Activated T-cell treated with anti-CD3 and anti-CD28 coated beads for 1 hour (primary cell): ENCODE measurements around the gene MAP1LC3A.
"Not testable (repeated sequence)": the region's sequence is repeated elsewhere in the genome, so short reads cannot be mapped to it uniquely, and the experiment has no call there.

Experiments used
- DNase-seq: peaks from one replicate; pipeline ENCODE4 v3.0.0-alpha.2; 2020; ENCODE audit warnings: low read depth

The MAP1LC3A gene

DNA sequence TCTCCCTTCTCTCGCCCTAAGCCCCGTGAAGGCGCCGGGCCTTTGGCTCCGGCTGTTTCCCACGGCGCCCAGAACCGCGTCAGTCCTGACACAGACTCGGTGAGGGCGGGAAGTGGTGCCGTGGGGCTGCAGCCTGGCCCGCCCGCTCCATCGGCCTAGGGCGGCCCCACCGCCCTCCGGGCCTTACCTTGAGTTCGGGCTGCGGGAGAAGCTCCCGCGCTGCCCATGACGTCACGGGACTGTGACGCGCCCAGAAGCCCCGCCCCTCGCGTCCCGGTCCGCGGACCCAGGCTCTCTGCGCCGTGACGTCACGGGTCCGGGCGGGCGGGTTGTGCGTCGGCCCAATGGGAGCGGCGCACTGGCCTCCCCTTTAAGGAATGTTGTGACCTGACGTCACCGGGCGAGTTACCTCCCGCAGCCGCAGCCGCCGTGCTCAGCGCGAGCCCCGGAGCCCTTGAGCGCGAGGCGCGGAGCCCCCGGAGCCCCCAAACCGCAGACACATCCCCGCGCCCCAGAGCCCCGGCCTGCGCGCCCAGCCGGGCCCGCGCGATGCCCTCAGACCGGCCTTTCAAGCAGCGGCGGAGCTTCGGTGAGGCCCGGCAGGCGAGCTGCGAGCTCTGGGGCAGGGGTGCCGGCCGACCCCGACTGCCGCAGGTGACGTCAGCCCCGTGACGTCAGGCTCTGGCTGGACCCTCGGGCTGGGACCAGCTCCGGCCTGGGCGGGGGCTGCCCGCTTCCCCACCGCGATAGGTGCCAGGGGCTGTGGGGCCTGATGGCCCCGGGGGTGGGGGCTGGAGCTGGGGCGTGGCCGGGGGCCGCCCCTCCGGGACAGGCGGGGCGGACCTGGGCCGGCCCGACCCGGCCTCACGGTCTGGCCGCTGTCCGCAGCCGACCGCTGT is at the start of gene MAP1LC3A:
Gene MAP1LC3A, plus strand, starts transcription at position 399 of the 899 bp plus-strand sequence. Its CDS starts 151 bp downstream, at position 550.
- peak; percentile 89 for DNase-seq

DNA sequence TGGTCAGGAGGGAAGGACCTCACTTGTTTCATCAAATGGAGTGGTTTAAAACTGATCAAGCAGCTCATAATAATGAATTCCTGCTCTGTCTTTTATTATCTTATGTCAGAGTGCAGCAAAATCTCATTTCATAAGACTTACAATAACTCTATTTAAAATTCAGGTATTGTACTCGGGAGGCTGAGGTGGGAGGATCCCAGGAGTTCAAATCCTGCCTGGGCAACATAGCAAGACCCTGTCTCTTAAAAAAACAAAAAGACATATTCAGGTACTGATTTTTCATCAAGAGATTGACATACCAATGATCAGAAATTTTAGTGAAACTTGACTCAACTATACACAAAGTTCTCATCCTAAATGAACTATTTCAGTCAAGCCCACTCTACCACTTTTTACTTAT is 47.9 kb upstream of the MAP1LC3A start:
- DNase-seq: no peak

DNA sequence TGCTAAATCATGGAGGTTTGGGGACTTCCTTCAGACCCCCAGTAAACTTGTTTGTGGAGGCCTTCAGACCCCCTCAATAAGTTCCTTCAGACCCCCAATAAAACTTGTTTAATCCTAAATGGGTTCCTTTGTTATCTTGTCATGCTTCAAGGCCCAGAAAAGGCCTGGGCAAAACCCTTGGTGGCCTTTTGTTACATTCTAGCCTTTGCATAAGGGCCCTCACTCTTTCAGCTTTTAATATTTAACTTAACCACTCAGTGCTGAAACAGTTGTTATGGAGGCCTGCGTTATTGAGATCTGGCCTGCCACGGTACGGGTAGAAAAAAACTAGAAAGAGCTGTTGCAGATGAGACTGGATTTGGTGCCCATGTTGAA is 46.6 kb upstream of the MAP1LC3A start:
- no peak for DNase-seq

DNA sequence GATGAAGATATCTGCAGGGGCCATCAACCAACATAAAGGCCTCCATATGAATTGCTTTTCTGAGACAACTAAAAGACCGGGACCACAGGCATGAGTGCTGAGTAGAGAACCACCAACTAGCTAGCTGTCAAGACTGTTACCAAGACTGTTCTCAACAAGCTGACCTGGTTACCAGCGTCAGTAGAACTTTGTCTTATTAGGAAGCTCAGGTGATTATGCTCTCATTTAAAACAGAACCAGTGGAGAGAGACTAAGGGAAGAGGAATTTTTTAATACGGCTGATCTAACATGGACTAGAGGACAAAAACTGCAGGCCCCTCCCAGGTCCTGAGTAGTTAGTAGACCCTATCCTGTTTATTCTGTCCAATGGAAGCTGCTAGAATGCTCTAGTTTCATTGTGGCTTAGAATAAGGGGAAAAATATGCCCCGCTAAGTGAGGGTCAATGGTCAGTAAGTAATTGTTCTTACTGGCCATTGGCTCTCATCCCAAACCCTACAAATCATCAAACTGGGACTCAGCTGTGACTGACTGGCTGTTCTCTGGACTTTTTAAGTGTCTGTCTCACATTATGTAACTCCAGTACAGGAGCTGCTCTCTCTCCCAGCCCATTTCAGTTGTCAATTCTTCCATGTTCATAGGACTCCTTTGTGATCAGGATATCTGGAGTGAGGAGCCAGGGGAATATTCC is 46.1 kb upstream of the MAP1LC3A start:
- DNase-seq: no peak

DNA sequence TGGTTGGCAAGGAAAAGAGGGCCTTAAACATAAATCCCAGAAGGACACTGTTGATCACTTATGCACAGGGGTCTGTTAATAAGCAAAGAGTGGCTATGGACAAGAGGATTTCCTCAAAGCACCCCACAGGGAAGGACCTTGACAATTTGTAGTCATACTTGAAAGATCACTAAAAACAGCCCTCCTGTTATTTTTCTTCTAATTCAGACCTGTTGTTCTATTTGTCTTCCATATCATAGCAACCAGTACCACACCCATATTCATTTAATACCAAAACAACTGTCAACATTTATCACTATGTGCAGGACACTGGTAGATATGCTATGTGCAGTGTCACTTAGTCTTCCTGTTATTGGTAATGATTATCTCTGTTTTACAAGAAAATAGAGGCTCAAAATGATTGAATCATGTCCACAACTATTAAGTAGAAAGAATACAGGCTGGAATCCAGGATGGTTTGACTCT is 45.5 kb upstream of the MAP1LC3A start:
- no peak for DNase-seq

DNA sequence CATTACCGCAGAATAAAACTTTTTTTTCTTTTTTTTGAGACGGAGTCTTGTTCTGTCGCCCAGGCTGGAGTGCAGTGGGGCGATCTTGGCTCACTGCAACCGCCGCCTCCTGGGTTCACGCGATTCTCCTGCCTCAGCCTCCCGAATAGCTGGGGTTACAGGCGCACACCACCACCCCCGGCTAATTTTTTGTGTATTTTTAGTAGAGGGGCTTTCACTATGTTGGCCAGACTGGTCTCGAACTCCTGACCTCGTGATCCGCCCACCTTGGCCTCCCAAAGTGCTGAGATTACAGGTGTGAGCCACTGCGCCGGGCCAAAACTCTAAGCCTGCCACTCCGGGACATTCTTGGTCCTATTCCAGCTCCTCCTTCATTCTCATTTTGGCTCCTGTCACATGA is 44.5 kb upstream of the MAP1LC3A start:
- DNase-seq: not testable (repeated sequence)

DNA sequence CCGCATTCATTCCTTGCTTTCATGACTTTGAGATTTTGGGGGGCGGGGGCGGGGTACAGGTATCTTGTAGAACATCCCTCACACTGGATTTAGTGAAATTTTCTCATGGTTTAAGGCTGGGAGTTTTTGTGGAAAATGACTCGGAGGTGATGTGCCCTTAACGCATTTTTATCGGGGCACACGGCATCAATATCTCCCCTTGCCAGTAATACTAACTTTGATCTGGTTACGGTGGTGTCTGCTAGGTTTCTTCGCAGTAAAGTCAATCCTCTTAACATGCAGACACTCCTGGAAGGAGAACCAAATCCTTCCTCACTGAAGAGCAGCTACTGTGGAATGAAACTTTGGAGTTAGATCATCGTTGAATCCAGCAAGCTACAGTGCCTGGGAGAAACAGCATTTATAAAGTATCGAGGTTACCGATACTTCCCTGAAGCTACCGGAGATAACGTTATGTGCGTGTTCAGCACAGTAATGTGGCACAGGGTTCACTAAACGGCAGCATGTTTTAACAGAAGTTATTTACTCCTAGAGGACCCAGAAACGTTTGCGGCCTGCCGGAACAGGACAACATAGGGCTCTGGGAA is 43.5 kb upstream of the MAP1LC3A start:
- no peak for DNase-seq

DNA sequence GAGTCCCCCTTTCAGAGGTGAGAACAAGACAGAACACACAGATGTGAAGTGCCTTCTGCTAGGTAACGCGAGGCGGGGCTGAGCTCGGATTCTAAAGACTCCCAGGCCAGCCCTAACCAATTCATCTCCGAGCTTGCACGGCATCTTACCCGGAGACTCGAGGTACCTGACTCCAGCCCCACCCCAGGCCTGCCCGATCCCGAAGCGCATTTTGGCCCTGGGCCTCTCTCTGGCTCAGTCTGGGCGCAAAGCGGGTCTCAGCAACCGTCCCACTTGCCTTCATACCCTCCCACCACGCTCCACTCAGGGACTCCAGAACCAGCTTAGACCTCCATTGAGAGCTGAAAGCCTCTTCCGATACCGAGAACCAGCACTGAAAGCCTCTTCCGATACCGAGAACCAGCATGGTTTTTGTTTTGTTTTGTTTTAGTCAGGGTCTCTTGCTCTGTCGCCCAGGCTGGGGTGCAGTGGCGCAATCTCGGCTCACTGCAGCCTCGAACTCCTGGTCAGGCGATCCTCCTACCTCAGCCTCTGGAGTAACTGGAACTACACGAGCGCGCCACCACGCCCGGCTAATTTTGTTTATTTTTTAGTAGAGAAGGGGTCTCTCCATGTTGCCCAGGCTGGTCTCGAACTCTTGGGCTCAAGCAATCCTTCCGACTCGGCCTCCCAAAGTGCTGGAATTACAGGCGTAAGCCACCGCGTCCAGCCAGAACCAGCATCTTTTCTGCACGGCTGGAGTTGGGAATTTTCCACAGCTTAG is 42.9 kb upstream of the MAP1LC3A start:
- peak; percentile 58 for DNase-seq

DNA sequence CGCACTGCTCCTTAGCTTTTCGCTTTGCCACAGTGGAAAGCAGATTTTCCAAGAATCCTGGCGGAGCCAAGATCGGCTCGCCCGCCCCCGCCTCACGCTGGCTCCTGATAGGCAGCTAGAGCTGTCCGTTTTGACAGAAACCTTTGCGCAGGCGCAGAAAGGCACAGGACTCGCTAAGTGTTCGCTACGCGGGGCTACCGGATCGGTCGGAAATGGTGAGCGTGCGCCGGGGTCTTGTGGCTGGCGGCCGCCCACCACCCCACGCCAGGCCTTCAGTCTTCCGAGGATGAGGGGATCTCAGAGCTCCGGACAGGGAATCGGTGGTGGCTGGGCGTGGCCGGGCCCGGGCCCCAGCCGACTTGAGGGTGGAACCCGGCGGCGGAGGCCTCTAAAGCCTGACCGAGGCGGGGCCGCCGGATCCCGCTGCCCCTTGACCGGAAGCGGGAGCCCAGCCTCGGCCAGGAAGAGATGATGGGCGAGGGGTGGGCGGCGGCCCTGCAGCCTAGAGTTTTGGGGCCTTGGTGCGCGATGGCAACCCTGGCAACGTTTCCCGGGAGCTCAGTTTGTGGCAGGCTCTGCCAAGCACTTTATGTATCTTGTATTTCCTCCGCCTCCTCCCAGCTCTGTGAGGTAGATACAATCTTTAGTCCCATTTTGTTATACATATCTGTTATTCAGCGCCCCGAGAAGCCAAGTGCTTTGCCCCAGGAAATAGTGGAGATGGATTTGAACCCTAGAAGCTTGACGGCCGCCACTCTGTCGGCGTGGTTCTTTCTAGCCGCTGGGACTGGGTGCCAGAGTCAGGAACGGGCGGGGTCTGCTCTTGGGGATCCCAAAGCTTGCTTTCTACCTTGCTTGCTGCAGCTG is 42.0 kb upstream of the MAP1LC3A start, which contains the start of gene DYNLRB1:
Gene DYNLRB1, plus strand, starts transcription at position 176 of the 867 bp plus-strand sequence. Its CDS starts 37 bp downstream, at position 213.
- peak; percentile 96 for DNase-seq

DNA sequence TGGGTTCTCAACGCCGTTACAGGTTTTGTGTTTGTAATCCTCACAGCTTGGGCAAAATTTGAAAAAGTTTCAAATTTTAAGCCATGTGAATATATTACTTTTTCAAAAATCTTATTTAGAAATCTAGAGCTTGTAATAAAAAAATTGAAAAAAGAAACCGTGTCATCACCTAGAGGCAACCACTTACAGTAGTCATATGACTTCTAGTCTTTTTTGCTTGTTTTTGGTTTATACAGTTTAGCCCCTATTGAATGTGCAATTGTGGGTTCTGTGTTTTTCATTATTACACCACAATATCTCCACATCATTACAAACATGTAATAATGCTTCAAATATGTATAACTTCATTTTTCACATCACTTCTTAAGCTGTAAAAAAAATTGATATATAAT is 41.4 kb upstream of the MAP1LC3A start:
- DNase-seq: no peak

DNA sequence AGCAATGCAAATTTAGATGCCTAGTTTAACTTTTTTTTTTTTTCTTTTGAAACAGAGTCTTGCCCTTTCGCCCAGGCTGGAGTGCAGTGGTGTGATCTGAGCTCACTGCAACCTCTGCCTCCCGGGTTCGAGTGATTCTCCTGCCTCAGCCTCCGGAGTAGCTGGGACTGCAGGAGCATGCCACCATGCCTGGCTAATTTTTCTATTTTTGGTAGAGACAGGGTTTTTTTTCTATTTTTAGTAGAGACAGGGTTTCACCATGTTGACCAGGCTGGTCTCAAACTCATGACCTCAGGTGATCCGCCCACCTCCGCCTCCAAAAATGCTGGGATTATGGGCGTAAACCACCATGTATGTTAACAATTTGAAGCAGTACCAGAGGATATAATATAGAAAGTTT is 39.7 kb upstream of the MAP1LC3A start:
- not testable (repeated sequence) for DNase-seq

DNA sequence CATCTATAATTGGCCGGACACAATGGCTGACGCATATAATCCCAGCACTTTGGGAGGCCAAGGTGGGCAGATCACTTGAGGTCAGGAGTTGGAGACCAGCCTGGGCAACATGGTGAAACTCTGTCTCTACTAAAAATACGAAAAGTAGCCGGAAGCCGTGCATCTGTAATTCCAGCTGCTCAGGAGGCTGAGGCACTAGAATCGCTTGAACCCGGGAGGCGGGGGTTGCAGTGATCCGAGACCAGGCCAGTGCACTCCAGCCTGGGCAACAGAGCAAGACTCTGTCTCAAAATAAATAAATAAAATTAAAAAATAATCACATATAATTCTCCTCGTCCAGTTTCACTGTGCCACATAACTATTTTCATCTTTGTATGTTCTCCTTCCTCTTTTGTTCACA is 38.7 kb upstream of the MAP1LC3A start:
- DNase-seq: not testable (repeated sequence)

DNA sequence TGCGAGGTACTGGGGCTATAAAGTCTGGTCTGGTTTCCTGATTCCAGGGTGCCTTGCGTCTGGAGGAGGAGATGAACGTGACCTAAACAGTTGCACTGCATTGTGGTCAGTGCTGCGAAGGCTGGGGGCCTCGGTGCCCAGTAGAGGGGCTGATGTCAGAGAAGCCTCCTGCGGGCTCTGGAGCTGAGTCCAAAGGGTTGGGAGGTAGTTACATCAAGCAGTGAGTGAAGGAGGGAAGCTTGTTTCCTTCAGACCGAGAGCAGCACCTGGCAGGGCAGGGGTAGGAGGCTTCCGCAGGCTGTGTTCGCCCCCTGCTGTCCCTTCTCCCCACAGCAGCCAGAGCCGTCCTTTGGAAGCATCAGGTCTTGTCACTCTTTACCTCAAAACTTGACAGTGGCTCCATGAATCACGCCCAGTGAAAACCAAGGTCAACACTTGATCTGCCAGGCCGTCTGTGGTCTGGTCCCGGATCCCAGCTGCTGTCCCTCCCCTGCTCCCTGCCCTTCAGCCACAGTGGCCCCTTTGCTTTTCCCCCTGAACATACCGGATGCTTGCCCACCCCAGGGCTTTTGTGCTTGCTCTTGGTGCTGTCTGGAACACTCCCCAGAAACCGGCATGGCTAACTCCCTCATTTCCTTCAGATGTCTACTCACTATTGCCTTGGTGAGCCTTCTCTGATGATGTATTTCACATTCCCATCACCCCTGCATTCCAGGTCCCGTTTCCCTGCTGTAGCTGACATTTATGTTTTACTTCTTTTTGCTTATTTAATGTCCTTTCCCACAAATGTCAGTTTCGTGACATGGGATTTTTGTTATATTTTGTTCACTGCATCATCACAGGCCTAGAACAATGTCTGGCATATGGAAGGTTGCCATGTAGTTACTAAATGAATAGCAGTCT is 35.3 kb upstream of the MAP1LC3A start:
- peak; percentile 23 for DNase-seq

DNA sequence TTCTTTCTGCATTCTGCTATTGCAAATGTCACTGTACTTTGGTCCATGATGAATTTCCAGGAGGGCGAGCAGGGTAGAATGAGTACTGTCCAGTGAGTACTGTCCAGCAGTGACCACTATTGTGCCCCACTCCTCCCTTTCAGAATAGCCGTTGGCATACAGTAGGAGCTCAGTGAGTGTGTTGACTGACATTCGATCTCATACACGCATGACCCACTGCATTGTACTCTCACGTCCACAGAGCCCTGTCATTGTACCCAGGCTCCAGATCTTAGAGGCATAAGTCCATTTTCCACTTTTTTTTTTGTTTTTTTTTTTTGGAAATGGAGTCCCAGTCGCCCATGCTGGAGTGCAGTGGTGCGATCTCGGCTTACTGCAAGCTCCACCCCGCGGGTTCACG is 34.1 kb upstream of the MAP1LC3A start:
- no peak for DNase-seq

DNA sequence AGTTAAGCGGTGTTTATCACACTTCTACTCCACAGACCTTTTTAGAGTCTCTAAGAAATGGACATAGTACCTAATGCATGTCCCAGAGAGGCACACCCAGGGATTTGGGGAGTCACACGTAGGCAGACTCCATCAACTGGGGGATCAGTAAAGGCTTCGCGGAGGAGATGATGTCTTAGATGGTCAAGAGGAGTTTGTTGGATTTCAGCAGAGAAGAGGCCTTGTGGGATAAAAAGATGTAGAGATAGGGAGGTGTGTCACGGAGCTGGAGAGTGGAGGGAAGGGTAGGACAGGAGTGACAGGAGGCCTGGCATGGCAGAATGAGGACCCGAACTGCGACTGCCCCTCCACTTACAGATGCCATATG is 33.2 kb upstream of the MAP1LC3A start:
- no peak for DNase-seq

DNA sequence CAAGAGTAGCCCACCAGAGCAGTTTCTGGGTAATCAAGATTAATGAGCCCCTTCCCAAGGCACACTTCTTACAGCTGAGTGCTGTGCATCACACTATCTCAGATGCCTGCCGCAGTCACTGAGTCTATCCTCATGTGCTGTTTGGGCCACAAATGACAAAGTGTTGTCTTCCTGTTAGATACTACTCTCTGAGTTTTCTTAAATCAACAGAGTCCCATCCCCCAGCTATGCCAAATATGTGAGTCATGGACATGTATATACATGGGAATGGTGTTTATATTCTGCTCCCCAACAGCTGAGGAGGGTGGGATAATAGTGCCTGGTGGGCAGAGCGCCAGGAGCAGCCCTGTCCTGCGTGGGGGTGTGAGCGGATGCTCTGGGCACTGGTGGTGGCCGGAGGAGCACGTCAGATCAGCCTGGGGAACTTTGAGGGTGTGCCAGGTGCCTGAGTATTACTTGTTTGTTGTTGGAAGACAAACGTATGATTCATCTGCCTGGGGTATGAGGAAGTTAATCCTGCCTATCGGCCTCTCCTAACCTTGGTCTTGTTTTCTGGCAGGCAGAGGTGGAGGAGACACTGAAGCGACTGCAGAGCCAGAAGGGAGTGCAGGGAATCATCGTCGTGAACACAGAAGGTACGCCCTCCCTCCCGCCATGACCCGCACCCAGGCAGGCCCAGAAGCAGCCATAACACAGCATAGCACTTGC is 32.7 kb upstream of the MAP1LC3A start:
- DNase-seq: no peak

DNA sequence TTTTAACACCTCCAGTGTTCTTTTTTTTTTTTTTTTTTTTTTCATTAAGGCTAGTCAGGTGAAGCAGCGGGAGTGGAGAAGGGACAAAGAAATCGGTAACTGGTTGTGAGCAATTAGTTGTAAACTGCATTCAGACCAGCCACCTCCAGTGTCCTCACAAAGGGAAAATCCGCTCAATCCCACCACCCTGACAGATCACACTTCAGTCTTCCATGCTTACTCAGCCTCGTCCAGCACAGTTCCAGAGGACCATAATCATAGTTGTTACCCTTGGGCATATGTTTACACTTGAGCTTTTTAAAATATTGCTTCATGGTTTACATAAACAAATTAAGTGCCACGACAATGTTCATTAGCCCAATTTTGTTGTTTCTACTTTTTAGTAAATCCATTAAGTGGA is 32.1 kb upstream of the MAP1LC3A start:
- no peak for DNase-seq

DNA sequence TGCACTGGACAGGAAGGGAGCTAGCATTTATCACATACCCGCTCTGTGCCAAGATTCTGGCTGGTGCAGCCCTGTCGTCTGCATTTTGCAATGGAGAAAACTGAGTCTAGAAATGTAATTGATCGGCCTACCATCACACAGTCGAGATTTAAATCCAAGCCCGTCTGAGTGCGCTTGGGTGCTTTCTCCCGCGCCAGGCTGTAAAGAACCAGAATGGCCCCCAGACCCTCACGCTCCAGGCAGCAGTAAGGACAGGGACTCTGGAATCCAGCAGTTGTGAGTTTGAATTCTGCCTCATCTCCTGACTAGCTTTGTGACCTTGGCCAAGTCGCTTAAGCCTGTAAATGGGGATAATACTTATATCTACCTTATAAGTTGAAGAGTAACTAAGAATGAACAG is 31.5 kb upstream of the MAP1LC3A start:
- DNase-seq: no peak

DNA sequence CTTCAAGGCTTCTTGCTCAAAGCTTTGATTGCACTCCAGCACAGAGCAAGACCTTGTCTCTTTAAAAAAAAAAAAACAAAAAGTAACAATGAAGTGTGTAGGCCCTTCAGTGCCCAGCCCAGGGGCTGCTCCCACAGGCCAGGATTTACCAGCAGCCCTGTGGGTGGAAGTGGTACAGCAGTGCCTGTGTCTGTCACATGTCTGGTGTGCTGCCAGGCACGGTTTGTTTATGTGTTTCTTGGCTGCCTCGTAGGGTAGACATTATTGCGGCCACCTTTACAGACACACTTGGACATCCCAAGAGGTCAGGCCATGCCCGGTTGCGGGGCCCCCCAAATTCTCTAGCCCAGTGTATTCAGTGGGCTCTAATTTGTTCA is 29.6 kb upstream of the MAP1LC3A start:
- no peak for DNase-seq
